ENCODE results near the gene PSMB7. TPM values are rescaled to one million over a fixed set of nuclear protein-coding genes. Genes with fewer than 3 reads are reported as not detected.
A peak's percentile ranks its signal among the peaks of the same experiment; 100 is the strongest.

The PSMB7 gene
- total and polyA plus RNA-seq, 11 donors = 149 to 281 (median 176) TPM

- Histone ChIP-seq H3K27me3 (no peaks in the 10 kb centered on the region), H3K9me3 (no peaks in the 10 kb centered on the region), H3K36me3 (peaks cover 0 to 39% (median 17%) of the 10 kb centered on the region in 9 donors), H3K4me1 (peaks cover 0 to 50% (median 44%) of the 10 kb centered on the region in 12 donors), H3K4me3 (no peak overlapping the region), H3K27ac (no peak overlapping the region)
- TF ChIP-seq CTCF (IDR thresholded peaks at IDR 0.05) (no peak), POLR2A (IDR thresholded peaks at IDR 0.05) (no peak)
- intact Hi-C loops (cut with DNase I) = loop anchor here in 2 of 10 donors (5.0 to 10.0 kb wide), 2 partner anchors 253 to 261 kb away; no protein-coding TSS in a partner anchor
- no peak for ATAC-seq
- 64 to 79% (median 68%) methylated on average over 7 of the region's 7 CpGs for WGBS, 4 donors
- no peak for DNase-seq
These were observed 29.6 kb downstream of the PSMB7 start for GRCh38 chr9:124385623-124386022.

- WGBS, 4 donors = 63 to 72% (median 67%) methylated on average over 5 of the region's 5 CpGs
- peaks cover 0 to 47% (median 24%) of the 10 kb centered on the region in 9 donors for H3K36me3 ChIP-seq
- peak in 2 of 4 donors; percentile 19 to 28 for ATAC-seq
- intact Hi-C loops (cut with DNase I) = loop anchor here in 2 of 10 donors (5.0 to 10.0 kb wide), 2 partner anchors 253 to 260 kb away; no protein-coding TSS in a partner anchor
- no peak overlapping the region for H3K27ac ChIP-seq
- DNase-seq = no peak
- peaks cover 0 to 49% (median 40%) of the 10 kb centered on the region in 12 donors for H3K4me1 ChIP-seq
- H3K4me3 ChIP-seq = no peak overlapping the region
- no peaks in the 10 kb centered on the region for H3K27me3 ChIP-seq
- H3K9me3 ChIP-seq = no peaks in the 10 kb centered on the region
- TF ChIP-seq POLR2A (IDR thresholded peaks at IDR 0.05) (no peak), CTCF (IDR thresholded peaks at IDR 0.05) (no peak)
These were observed 30.4 kb downstream of the PSMB7 start for GRCh38 chr9:124384846-124385245.

GRCh38 chr9:124384210-124384609 is 31.0 kb downstream of the PSMB7 start:
- Histone ChIP-seq H3K4me1 (peaks cover 0 to 44% (median 33%) of the 10 kb centered on the region in 12 donors), H3K4me3 (no peak overlapping the region), H3K27ac (no peak overlapping the region), H3K9me3 (no peaks in the 10 kb centered on the region), H3K27me3 (no peaks in the 10 kb centered on the region), H3K36me3 (peaks cover 0 to 48% (median 26%) of the 10 kb centered on the region in 9 donors)
- no peak for TF ChIP-seq POLR2A (IDR thresholded peaks at IDR 0.05)
- TF ChIP-seq CTCF (IDR thresholded peaks at IDR 0.05) = no peak
- ATAC-seq (no peak), DNase-seq (no peak)
- 82 to 95% (median 90%) methylated on average over 7 of the region's 7 CpGs for WGBS, 4 donors
- intact Hi-C loops (cut with DNase I) = loop anchor here in 1 of 10 donors (10.0 kb wide), 1 partner anchor 259 kb away; no protein-coding TSS in a partner anchor

GRCh38 chr9:124381170-124381945 is 33.9 kb downstream of the PSMB7 start:
- Histone ChIP-seq H3K27ac (peak overlapping the region in 1 of 12 donors; percentile 9), H3K36me3 (peaks cover 0 to 51% (median 26%) of the 10 kb centered on the region in 9 donors), H3K4me3 (no peak overlapping the region), H3K27me3 (no peaks in the 10 kb centered on the region), H3K9me3 (no peaks in the 10 kb centered on the region), H3K4me1 (peaks cover 0 to 45% (median 28%) of the 10 kb centered on the region in 12 donors)
- ATAC-seq (no peak), DNase-seq (no peak)
- TF ChIP-seq POLR2A (IDR thresholded peaks at IDR 0.05) (no peak), CTCF (IDR thresholded peaks at IDR 0.05) (no peak)
- intact Hi-C loops (cut with DNase I) = loop anchor here in 1 of 10 donors (10.0 kb wide), 1 partner anchor 257 kb away; no protein-coding TSS in a partner anchor
- 73 to 81% (median 74%) methylated on average over 4 of the region's 4 CpGs for WGBS, 4 donors

Data from heart left ventricle (tissue), 16 donors.